NOMO-1 (cell line): ENCODE measurements around the gene C12orf42.

Experiments
- DNase-seq, 2 experiments: peaks; one replicate each; lab custom pipeline; 2025; ENCODE audit not compliant: unreplicated experiment in 2 of 2; lab: John Stamatoyannopoulos, UW

The C12orf42 gene

GRCh38 chr12:103495469-103496456, at the start of gene C12orf42:
C12orf42 (minus strand) TSS chr12:103495968; CDS start chr12:103478426, 17,542 bp downstream.
- no peak for DNase-seq

DNA sequence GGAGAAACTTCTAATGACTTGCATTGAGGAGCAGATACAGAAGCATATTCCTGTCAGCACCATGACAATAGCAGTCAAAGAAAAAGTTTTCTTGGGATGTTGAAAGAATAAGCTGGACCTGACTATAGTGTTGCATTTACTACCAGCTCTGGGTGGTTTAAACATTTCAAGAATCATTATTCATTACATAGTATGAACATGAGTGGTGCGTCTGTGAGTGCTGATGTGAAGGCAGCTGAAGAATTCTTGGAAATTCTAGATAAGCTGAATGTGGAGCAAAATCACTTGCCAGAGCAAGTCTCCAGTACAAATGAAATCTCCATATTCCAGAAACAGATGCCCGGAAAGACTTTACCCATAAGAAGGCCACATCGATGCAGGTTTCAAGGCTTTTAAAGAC, 46.3 kb upstream of the C12orf42 start:
- DNase-seq = no peak

- no peak for DNase-seq
These were observed 44.6 kb upstream of the C12orf42 start for GRCh38 chr12:103540319-103540718.

DNA sequence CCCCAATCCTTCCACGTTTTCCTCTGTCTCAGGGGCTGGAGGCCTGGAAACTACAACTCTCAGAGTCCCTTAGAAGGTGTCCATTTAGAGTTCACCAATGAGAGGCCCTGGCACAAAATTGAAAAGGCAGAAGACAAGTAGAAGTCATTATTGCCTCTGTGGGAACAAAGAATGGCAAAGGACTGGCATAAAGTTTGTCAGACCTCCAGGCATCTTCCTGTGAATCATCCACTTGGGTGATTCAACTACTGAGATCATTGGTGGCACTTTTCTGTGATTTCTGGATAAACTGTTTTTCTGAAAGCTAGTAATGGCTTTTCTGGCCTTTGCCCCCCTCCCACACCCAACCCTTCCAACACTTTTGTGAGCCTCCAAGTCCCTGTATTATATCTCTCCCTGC, 42.6 kb upstream of the C12orf42 start:
- DNase-seq = no peak

DNA sequence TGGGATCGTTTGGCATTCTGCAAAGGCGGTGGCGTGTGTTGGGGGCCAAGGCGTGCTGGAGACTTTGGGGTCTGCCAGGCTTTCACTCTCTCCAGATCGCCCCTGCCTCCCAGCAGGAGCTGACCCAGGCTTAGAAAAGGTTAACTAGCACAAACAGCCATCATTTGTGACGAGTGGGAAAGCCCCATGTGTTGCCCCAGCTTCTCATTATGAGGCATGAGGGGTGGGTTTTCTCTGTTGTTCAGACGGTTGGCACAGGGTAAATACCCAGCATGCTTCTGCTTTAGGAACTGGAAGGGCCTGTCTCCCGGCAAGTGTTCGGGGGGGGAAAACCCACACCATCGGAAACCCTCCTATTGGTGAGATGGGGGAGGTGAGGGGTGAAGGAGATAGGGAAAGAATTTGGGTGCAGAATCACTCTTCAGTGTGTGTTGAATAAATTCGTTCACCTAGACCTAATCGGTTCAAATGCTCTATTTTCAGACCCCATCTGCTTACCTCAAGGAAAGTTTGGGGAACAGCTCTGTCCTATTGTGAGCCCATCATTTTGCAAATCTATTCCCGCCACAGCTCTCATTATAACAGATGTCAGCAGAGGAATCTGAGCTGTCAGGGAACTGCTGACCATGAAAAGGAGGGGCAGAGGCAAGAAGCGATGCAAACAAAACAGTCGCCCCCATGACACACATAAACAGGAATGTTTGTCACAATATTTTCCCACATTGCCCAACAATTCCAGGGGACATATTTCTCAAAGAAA, 34.7 kb upstream of the C12orf42 start:
- DNase-seq = no peak

- no peak for DNase-seq
These were observed 33.5 kb upstream of the C12orf42 start for GRCh38 chr12:103529306-103529705.

DNA sequence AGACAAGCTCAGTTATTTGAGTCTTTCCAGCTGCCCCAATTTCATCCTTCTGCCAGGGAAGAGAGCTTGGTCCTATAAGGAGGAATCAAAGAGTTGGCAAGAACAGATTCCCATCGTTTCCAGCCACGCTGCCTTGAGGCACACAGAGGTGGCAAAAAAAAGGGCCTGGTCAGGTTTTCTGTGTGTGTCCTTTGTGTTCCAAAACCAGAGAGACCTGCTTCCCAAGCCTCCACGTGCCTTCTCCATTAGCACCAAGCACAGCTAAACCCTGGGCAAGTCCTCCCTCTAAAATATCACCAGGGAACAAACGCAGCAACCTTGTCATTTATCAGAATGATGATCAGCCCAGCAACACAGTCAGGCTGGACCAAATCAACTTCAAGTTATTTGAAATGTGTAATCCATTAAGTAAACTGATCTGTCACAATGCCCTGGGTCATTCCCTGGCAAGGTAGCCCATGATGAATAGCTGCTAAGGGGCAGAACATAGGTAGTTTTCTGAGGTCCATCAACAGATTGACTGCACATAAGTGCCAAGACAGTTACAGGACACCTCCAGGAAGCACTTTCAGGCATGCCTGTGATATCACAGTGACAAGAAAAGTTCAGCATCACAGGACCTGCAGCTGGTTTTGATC, 28.6 kb upstream of the C12orf42 start:
- no peak for DNase-seq

GRCh38 chr12:103523771-103524170, 28.0 kb upstream of the C12orf42 start:
- DNase-seq = no peak

DNA sequence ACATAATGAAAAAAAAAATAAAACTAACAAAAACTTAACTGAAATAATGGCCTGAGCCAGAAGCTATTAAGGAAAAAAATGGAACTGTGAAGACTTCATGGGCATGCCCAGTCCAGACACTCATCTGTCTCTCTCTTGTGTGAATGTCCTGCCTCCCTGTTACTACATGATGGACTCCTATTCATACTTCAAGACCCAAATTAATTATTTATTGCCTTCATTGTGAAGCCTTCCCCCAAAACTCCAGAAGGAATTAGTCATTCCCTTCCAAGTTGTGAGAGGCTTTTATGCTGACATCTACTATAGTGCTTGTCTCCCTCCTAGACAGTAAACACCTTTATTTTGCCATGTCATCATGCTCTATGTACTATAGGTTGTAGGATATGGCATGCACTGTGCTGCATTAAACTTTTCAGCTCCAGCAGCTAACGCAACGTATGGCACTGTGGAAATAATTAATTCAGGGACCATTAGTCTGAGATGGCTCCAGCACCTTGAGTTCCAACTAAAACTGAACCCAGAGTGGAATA, 25.0 kb upstream of the C12orf42 start:
- DNase-seq = no peak

DNA sequence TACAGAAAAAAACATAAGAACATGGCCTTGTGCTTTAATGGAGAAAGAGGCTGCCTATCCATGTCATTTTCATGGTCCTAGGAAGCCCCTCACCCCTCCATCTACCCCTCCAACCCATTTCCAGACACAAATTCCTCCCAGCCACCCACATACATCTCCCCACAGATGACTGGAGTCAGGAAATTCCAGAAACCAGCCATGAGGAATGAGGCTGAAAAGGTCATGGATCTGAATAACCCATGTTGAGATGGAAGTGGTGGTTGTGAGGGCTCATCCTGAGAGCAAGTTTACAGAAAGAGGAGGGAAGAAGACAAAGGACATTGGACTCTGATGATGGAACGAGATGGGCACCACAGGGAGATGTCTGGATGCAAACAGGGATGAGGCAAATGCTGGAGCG, 23.9 kb upstream of the C12orf42 start:
- no peak for DNase-seq

DNA sequence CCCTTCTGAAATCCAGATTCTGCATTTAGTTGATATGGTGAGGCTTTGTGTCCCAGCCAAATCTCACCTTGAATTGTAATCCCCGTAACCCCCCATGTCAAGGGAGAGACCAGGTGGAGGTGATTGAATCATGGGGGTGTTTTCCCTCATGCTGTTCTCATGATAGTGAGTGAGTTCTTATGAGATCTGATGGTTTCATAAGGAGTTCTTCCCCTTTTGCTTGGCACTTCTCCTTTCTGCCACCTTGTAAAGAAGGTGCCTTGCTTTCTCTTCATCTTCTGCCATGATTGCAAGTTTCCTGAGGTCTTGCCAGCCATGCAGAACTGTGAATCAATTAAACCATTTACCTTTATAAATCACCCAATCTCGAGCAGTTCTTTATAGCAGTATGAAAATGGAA, 23.1 kb upstream of the C12orf42 start:
- peak in 1 of 2 experiments; percentile 6 for DNase-seq

DNA sequence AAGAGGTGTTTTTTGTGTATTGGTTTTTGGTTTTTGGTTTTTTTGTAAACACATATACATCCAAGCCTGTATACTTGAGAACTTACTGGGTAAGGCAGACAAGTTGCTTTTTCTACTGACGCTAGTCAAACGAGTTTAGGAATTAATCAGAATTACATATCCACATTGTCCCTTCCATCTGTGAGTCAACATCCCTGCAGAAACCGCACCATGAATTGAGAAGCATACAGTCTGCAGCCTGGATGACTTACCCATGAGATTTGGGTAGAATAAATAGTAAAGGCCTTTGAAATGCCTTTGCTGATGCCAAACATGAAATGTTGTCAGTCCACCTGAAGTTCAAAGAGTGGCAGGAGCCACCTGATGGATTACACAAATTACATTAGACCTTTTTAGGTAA, 21.4 kb upstream of the C12orf42 start:
- DNase-seq = no peak

DNA sequence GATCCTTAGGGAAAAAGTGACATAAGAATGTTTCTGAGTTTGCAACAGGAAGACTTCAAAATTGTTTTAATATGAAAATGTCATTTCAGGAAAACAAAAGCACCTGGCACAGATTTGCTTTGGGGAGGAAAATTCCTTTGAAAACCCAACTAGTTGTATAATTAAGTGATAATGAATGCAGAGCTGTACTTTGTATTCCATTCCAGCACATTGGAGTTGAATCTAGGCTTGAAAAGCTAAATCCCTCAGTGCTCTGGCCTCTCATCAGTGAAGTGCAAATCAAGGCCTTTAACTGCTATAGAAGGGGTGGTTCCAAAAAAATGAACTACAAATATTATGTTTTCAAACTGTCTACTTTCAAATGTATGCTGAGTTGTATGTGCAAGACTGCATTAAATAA, 19.6 kb upstream of the C12orf42 start:
- DNase-seq = no peak

- no peak for DNase-seq
These were observed 18.1 kb upstream of the C12orf42 start for GRCh38 chr12:103513875-103514274.

- no peak for DNase-seq
These were observed 9.8 kb upstream of the C12orf42 start for GRCh38 chr12:103505371-103506236.

DNA sequence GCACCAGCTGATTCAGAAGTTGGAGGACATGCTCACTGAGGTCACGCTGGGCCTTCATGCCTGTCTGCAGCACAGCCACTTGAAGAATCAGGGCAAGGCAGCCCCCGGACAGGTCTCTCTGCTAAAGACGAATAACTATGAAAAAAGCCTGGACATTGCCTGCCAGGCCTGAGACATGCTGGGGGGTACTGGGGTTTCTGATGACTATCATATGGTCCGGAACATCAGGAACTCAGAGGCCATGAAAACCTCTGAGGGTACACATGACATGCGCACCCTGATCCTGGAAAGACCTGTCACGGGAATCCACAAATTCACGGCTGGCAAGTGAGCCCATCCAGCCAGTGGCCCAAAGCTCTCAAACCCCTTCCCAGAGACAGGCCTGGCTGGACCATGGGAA, 8.8 kb upstream of the C12orf42 start:
- no peak for DNase-seq

DNA sequence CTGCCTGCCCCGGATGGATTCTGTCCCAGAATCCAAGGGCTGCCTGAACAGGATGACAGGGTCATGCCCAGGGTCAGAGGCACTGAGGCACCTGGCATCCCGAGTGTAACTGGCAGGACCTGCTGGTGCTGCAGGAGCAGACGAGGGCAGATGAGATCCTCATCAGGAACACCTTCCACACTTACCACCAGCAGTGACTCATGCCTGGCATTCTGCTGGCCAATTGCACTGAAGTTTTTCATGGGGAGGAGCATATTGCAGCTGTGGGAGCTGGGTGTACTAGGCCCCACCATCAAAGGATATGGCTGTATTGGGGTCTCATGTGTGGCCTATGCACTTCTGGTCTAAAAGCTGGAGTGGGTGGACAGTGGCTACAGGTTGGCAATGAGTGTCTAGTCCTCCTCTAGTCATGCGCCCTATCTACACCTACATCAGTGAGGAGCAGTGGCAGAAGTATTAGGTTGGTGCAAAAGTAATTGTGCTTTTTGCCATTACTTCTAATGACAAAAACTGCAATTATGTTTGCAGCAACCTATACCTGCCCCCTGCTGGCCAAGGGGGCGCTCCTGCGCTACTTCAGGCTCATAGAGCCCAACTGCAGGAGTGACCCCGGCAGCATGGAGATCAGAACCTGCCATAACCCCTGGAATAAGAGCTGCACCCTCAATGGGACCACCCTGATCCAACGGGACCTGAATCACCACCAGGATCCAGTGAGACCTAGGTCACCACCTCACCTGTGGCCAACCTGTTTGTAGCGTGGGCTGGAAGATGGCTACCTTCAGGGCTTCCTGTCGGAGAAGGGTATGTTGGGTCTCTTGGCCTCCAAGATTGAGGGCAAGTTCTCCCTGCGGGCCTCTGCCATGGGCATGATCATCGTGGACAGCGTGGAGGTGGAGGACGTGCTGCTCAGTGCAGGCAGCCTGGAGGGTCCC, 8.0 kb upstream of the C12orf42 start:
- no peak for DNase-seq

DNA sequence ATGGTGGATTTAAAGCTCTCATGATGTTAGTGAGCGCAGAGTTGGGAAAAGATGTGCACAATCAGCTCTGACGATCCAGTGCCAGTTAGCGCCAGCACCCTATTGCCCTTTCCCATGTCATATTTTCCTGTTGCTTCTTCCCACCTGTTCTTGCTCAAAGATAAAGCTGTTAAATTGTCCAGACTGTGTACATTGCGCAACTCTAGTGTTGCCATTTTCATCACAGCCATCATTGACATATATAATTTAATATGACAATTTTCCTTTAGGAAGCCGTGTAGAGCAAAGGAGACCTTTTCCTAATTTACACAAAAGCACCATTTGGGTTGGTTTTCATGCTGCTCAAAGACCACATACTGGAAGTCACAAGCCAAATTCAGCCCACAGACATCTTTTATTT, 5.7 kb upstream of the C12orf42 start:
- DNase-seq = no peak

- no peak for DNase-seq
These were observed 3.8 kb upstream of the C12orf42 start for GRCh38 chr12:103499571-103499970.
